H1 (cell line): Measurements from ENCODE around the gene MNAT1. TPM values are rescaled to one million over a fixed set of nuclear protein-coding genes. Genes with fewer than 3 reads are reported as not detected.

Experiments used
- CTCF ChIA-PET: fragments of 300-600 bp; sonication (Branson Sonifier 250); formaldehyde crosslinking; loops from one replicate; lab custom pipeline; 2021; ENCODE audit not compliant: partially characterized antibody; lab: Charles Lee
- POLR2A ChIA-PET: fragments of 300-600 bp; sonication (Branson Sonifier 250); formaldehyde crosslinking; loops from one replicate; lab custom pipeline; 2021; ENCODE audit warnings: inconsistent platforms; ENCODE audit not compliant: partially characterized antibody; lab: Charles Lee
- DNase-seq, 2 experiments: peaks; one replicate each; pipeline versions ENCODE4 v3.0.0 to v3.0.0-alpha.2; 2010 to 2022; ENCODE audit warnings: low spot score in 2 of 2, low read depth in 1 of 2, mixed read lengths in 1 of 2
- FAIRE-seq: peaks from 2 replicates; lab custom pipeline; 2011; peaks lifted over from hg19 to GRCh38; lab: Jason Lieb, UNC
- H2AFZ ChIP-seq: 2 replicates; pipeline ENCODE4 v1.8.1; 2012; ENCODE audit warnings: low read length, inconsistent platforms
- H2AK5ac ChIP-seq: 2 replicates; pipeline ENCODE4 v1.6.1; 2013; ENCODE audit warnings: low read depth, low read length
- H2BK120ac ChIP-seq: replicated peaks from 2 replicates; pipeline ENCODE3; 2013; ENCODE audit warnings: low read depth, low read length, inconsistent platforms
- H2BK12ac ChIP-seq: 2 replicates; pipeline ENCODE4 v1.6.1; 2013; ENCODE audit warnings: low read depth, low read length
- H2BK15ac ChIP-seq: 2 replicates; pipeline ENCODE4 v1.6.1; 2013; ENCODE audit warnings: low read length
- H2BK20ac ChIP-seq: 2 replicates; pipeline ENCODE4 v1.6.1; 2013; ENCODE audit warnings: low read length
- H2BK5ac ChIP-seq: 2 replicates; pipeline ENCODE4 v1.6.1; 2013; ENCODE audit warnings: low read depth, low read length
- H3K14ac ChIP-seq: 2 replicates; pipeline ENCODE4 v1.6.1; 2013; ENCODE audit warnings: inconsistent platforms; ENCODE audit not compliant: insufficient read length
- H3K18ac ChIP-seq: 2 replicates; pipeline ENCODE4 v1.6.1; 2013; ENCODE audit warnings: low read length; ENCODE audit errors: extremely low read depth
- H3K23ac ChIP-seq: 2 replicates; pipeline ENCODE4 v1.6.1; 2013; ENCODE audit warnings: inconsistent platforms; ENCODE audit not compliant: insufficient read length
- H3K23me2 ChIP-seq: 2 replicates; pipeline ENCODE4 v1.6.1; 2013; ENCODE audit warnings: low read depth, low read length
- H3K27ac ChIP-seq: 2 replicates; pipeline ENCODE4 v1.6.1; 2011; ENCODE audit warnings: low read depth, low read length, inconsistent platforms
- H3K27me3 ChIP-seq, 4 experiments: replicated peaks in 1 of 4; 1 replicate in 1 of 4; 2 replicates in 3 of 4; pipeline versions ENCODE4 v1.6.1 to v1.8.1; 2011 to 2013; ENCODE audit warnings: low read length in 3 of 4, mild to moderate bottlenecking in 3 of 4, inconsistent platforms in 2 of 4, mixed read lengths in 2 of 4, moderate library complexity in 1 of 4; ENCODE audit not compliant: control insufficient read depth in 3 of 4, insufficient read depth in 3 of 4; ENCODE audit errors: extremely low read depth in 1 of 4
- H3K36me3 ChIP-seq, 4 experiments: 2 replicates each; pipeline versions ENCODE4 v1.6.1 to v1.8.1; 2011 to 2013; ENCODE audit warnings: mild to moderate bottlenecking in 4 of 4, low read length in 3 of 4, moderate library complexity in 2 of 4, control low read depth in 1 of 4, inconsistent platforms in 1 of 4; ENCODE audit not compliant: insufficient read depth in 4 of 4, control insufficient read depth in 2 of 4
- H3K4ac ChIP-seq: replicated peaks from 2 replicates; pipeline ENCODE3; 2013; ENCODE audit warnings: low read length, low read depth, mixed read lengths, inconsistent platforms; ENCODE audit not compliant: insufficient read length
- H3K4me1 ChIP-seq, 4 experiments: replicated peaks in 1 of 4; 1 replicate in 1 of 4; 2 replicates in 3 of 4; pipeline versions ENCODE4 v1.6.1 to v1.8.1; 2011 to 2013; ENCODE audit warnings: low read length in 3 of 4, inconsistent platforms in 2 of 4, mixed read lengths in 1 of 4; ENCODE audit not compliant: insufficient read depth in 4 of 4, control insufficient read depth in 3 of 4
- H3K4me2 ChIP-seq, 2 experiments: 2 replicates each; pipeline versions ENCODE4 v1.6.1 to v1.8.1; 2011 to 2013; ENCODE audit warnings: low read depth in 2 of 2, low read length in 2 of 2, control low read depth in 1 of 2, inconsistent platforms in 1 of 2, mild to moderate bottlenecking in 1 of 2; ENCODE audit not compliant: insufficient read depth in 1 of 2
- H3K4me3 ChIP-seq, 4 experiments: fragments of 200-600, 300-600 bp in 1 of 4; sonication (generic), shearing (Covaris generic), sonication (Bioruptor Twin) in 1 of 4; 2 replicates each; pipeline versions ENCODE4 v1.5.1 to v1.8.1; 2011 to 2016; ENCODE audit warnings: low read length in 4 of 4, low read depth in 3 of 4, control low read depth in 2 of 4, inconsistent platforms in 2 of 4, mild to moderate bottlenecking in 2 of 4, mixed read lengths in 1 of 4, moderate library complexity in 1 of 4; ENCODE audit not compliant: insufficient read depth in 2 of 4; ENCODE audit errors: extremely low read depth in 1 of 4
- H3K56ac ChIP-seq: replicated peaks from 2 replicates; pipeline ENCODE3; 2013; ENCODE audit warnings: low read depth, mild to moderate bottlenecking, mixed read lengths, low read length, inconsistent platforms; ENCODE audit not compliant: insufficient read length
- H3K79me1 ChIP-seq: 2 replicates; pipeline ENCODE4 v1.6.1; 2013; ENCODE audit warnings: low read depth, low read length, control low read depth
- H3K79me2 ChIP-seq, 2 experiments: 2 replicates each; pipeline versions ENCODE4 v1.6.1 to v1.8.1; 2012 to 2013; ENCODE audit warnings: low read length in 2 of 2, mild to moderate bottlenecking in 2 of 2, inconsistent platforms in 1 of 2; ENCODE audit not compliant: insufficient read depth in 2 of 2, control insufficient read depth in 1 of 2
- H3K9ac ChIP-seq, 4 experiments: replicated peaks in 1 of 4; 1 replicate in 1 of 4; 2 replicates in 3 of 4; pipeline versions ENCODE4 v1.6.1 to v1.8.1; 2011 to 2013; ENCODE audit warnings: low read depth in 3 of 4, low read length in 3 of 4, control low read depth in 2 of 4, mild to moderate bottlenecking in 2 of 4, moderate library complexity in 2 of 4, inconsistent platforms in 1 of 4; ENCODE audit errors: extremely low read depth in 1 of 4
- H3K9me3 ChIP-seq, 2 experiments: 2 replicates each; pipeline versions ENCODE4 v1.6.1 to v1.8.1; 2012 to 2013; ENCODE audit warnings: mild to moderate bottlenecking in 2 of 2, moderate library complexity in 2 of 2, control low read depth in 1 of 2, inconsistent platforms in 1 of 2, low read depth in 1 of 2, low read length in 1 of 2, mixed read lengths in 1 of 2; ENCODE audit not compliant: insufficient read depth in 2 of 2
- H4K20me1 ChIP-seq, 2 experiments: replicated peaks in 1 of 2; 2 replicates each; pipeline versions ENCODE3 to v1.8.1; 2011 to 2013; ENCODE audit warnings: inconsistent platforms in 2 of 2, low read length in 2 of 2, mild to moderate bottlenecking in 1 of 2; ENCODE audit not compliant: insufficient read depth in 2 of 2, control insufficient read depth in 1 of 2
- H4K5ac ChIP-seq: 2 replicates; pipeline ENCODE4 v1.6.1; 2013; ENCODE audit warnings: low read length, low read depth, mixed read lengths, inconsistent platforms; ENCODE audit not compliant: insufficient read length
- H4K8ac ChIP-seq: 2 replicates; pipeline ENCODE4 v1.8.0; 2013; ENCODE audit warnings: mild to moderate bottlenecking, moderate library complexity, low read length, inconsistent platforms; ENCODE audit not compliant: insufficient read depth; ENCODE audit errors: extremely low read depth
- H4K91ac ChIP-seq: replicated peaks from 2 replicates; pipeline ENCODE3; 2013; ENCODE audit warnings: low read length, mixed read lengths, inconsistent platforms; ENCODE audit not compliant: insufficient read length
- ATF2 ChIP-seq: IDR thresholded peaks from 2 replicates; pipeline ENCODE4 v1.6.1; 2012; ENCODE audit warnings: low read length, inconsistent platforms
- BCL11A ChIP-seq, 2 experiments: IDR thresholded peaks; one replicate each; pipeline ENCODE4 v1.6.1; 2011; ENCODE audit warnings: low read depth in 2 of 2, low read length in 2 of 2, mild to moderate bottlenecking in 2 of 2
- CBX5 ChIP-seq: fragments of 300-800, 300-1000 bp; sonication (generic); IDR thresholded peaks from 2 replicates; pipeline ENCODE4 v1.7.1; 2016; ENCODE audit warnings: antibody characterized with exemption, low read length, low read depth
- CHD1 ChIP-seq: IDR thresholded peaks from 2 replicates; pipeline ENCODE4 v1.6.1; 2012; ENCODE audit warnings: low read depth, low read length, improper control_type of control experiment
- EGR1 ChIP-seq: IDR thresholded peaks from 2 replicates; pipeline ENCODE4 v1.6.1; 2011; ENCODE audit warnings: low read depth, low read length, borderline replicate concordance
- EP300 ChIP-seq, 2 experiments: IDR thresholded peaks; 1 replicate in 1 of 2; 2 replicates in 1 of 2; pipeline ENCODE4 v1.6.1; 2011 to 2012; ENCODE audit warnings: low read depth in 2 of 2, low read length in 2 of 2, mild to moderate bottlenecking in 2 of 2, borderline replicate concordance in 1 of 2, inconsistent platforms in 1 of 2, moderate library complexity in 1 of 2
- GTF2F1 ChIP-seq: IDR thresholded peaks from 2 replicates; pipeline ENCODE4 v1.6.1; 2012; ENCODE audit warnings: low read depth, low read length, improper control_type of control experiment, borderline replicate concordance
- SIRT6 ChIP-seq: IDR thresholded peaks from one replicate; pipeline ENCODE4 v1.7.1; 2012; ENCODE audit warnings: low read length, inconsistent platforms
- SP2 ChIP-seq: IDR thresholded peaks from 2 replicates; pipeline ENCODE4 v1.6.1; 2012; ENCODE audit warnings: mild to moderate bottlenecking, low read length, inconsistent platforms
- TAF1 ChIP-seq: IDR thresholded peaks from 2 replicates; pipeline ENCODE4 v1.6.1; 2011; ENCODE audit warnings: mild to moderate bottlenecking, low read depth, low read length
- WGBS, 2 experiments: shearing (Covaris generic) in 1 of 2; methylation state at CpG; one replicate each; pipeline versions ENCODE4 v1.1.6 to v1.1.7; 2013 to 2015; ENCODE audit warnings: low lambda C conversion rate in 2 of 2, mixed read lengths in 2 of 2, inconsistent platforms in 1 of 2, low coverage in 1 of 2, missing lambda C conversion rate in 1 of 2; ENCODE audit not compliant: insufficient replicate concordance in 2 of 2, insufficient coverage in 1 of 2, insufficient read length in 1 of 2; ENCODE audit errors: extremely low coverage in 1 of 2, missing lambda C conversion rate in 1 of 2; 5-methylcytosine and 5-hydroxymethylcytosine counted together
- polyA plus RNA-seq, 7 experiments: library from polyadenylated mRNA; depleted of rRNA in 3 of 7; stranded (reverse) in 5 of 7; unstranded in 2 of 7; fragments of >200 nt in 5 of 7; fragments of 200-250 nt in 2 of 7; gene quantifications; 1 replicate in 5 of 7; 2 replicates in 1 of 7; 4 replicates in 1 of 7; pipeline versions ENCODE4 v1.2.1 to v1.2.3, GENCODE V29; 2011 to 2013; ENCODE audit warnings: missing spikeins in 2 of 7, mixed read lengths in 2 of 7
- total RNA-seq: library from RNA; stranded (reverse); fragmentation: NEBNext Ultra II Directional; extraction: Animal tissue kit (Norgen Biotek cat#: 25700); gene quantifications from 2 replicates; pipeline ENCODE4 v1.2.1, GENCODE V29; 2021

MNAT1 gene
- total and polyA plus RNA-seq, 2 of the 8 experiments (the other 6 are each of a cell fraction or from before 2014, with no cell fraction given): 34.7 to 52.1 TPM

- Histone ChIP-seq H3K4me2 (no peak overlapping the region), H3K4ac (no peak overlapping the region), H3K27ac (no peak overlapping the region), H3K23me2 (0 out of 2 replicates have a peak, but pooled peaks cover 1% of the 10 kb centered on the region), H3K27me3 (no peaks in the 10 kb centered on the region), H3K36me3 (peaks cover 0 to 5% (median 1%) of the 10 kb centered on the region in 4 experiments; a peak in 3 of 8 replicates), H3K18ac (no peak overlapping the region), H3K9me3 (no peaks in the 10 kb centered on the region), H3K4me3 (no peak overlapping the region), H2BK20ac (no peak overlapping the region), H4K91ac (no peak overlapping the region), H2AK5ac (no peak overlapping the region), H4K8ac (no peak overlapping the region), H3K79me2 (no peaks in the 10 kb centered on the region), H4K5ac (no peak overlapping the region), H3K4me1 (peaks cover 0 to 2% (median 0%) of the 10 kb centered on the region in 4 experiments; a peak in 1 of 7 replicates), H2AFZ (no peak overlapping the region), H3K14ac (no peak overlapping the region), H3K9ac (no peak overlapping the region), H2BK5ac (no peak overlapping the region), H2BK15ac (no peak overlapping the region), H3K56ac (no peak overlapping the region), H2BK12ac (no peak overlapping the region), H3K79me1 (no peaks in the 10 kb centered on the region), H2BK120ac (no peak overlapping the region), H3K23ac (no peak overlapping the region), H4K20me1 (peaks cover 0 to 2% of the 10 kb centered on the region in 2 experiments)
- DNase-seq (no peak), FAIRE-seq (no peak)
- WGBS, 2 experiments: 87 to 100% methylated on average over 1 to 2 of the region's 2 CpGs
- ChIA-PET POLR2A (no interaction called here), CTCF (interaction anchor here (1.1 to 1.5 kb wide), 2 partner anchors 41 to 250 kb away, joined by 3 read pairs; no protein-coding TSS in a partner anchor)
- no peak for TF ChIP-seq BCL11A (IDR thresholded peaks at IDR 0.05; ENCODE audit: low read depth in 2 of 2, low read length in 2 of 2)
- no peak for TF ChIP-seq SP2
- TF ChIP-seq SIRT6: no peak
- no peak for TF ChIP-seq CBX5
- no peak for TF ChIP-seq GTF2F1
- TF ChIP-seq EP300 (IDR thresholded peaks at IDR 0.05; ENCODE audit: borderline replicate concordance in 1 of 2, low read depth in 2 of 2, low read length in 2 of 2): no peak
- TF ChIP-seq EGR1: no peak
- TF ChIP-seq TAF1: no peak
- TF ChIP-seq ATF2: no peak
- no peak for TF ChIP-seq CHD1
Measured at GRCh38 chr14:60986500-60986899, 251.9 kb downstream of the MNAT1 start.
